Activated CD8-positive, alpha-beta memory T cell treated with anti-CD3 and anti-CD28 coated beads, Interleukin-2, amount 50 U/mL, for 1 hour (primary cell): ENCODE measurements around the gene SCGB1D4.

Experiments used
- DNase-seq: peaks from one replicate; pipeline ENCODE4 v3.0.0-alpha.2; 2020; ENCODE audit errors: extremely low read depth

SCGB1D4 gene

GRCh38 chr11:62273789-62274275, 25.0 kb downstream of the SCGB1D4 start:
- DNase-seq, result no peak

- no peak for DNase-seq
Observed at GRCh38 chr11:62273284-62273683, 25.6 kb downstream of the SCGB1D4 start.

GRCh38 chr11:62269654-62270278, 29.1 kb downstream of the SCGB1D4 start, which contains the start of gene SCGB2A2:
SCGB2A2 (plus strand) TSS chr11:62270158; CDS start chr11:62270217, 59 bp downstream.
- DNase-seq, result no peak

- no peak for DNase-seq
Observed at GRCh38 chr11:62267576-62267975, 31.3 kb downstream of the SCGB1D4 start.

- DNase-seq, result no peak
Observed at GRCh38 chr11:62267050-62267449, 31.8 kb downstream of the SCGB1D4 start.

- no peak for DNase-seq
Observed at GRCh38 chr11:62266558-62266957, 32.3 kb downstream of the SCGB1D4 start.

- no peak for DNase-seq
Observed at GRCh38 chr11:62264004-62264403, 34.9 kb downstream of the SCGB1D4 start.

GRCh38 chr11:62260261-62260953, 38.5 kb downstream of the SCGB1D4 start:
- DNase-seq, result no peak

- no peak for DNase-seq
Observed at GRCh38 chr11:62256281-62256680, 42.6 kb downstream of the SCGB1D4 start.

GRCh38 chr11:62253999-62254542, 44.8 kb downstream of the SCGB1D4 start:
- DNase-seq, result no peak

- no peak for DNase-seq
Observed at GRCh38 chr11:62251698-62252097, 47.2 kb downstream of the SCGB1D4 start.
